ENCODE data around the gene SLC17A9. TPM values are rescaled to one million over a fixed set of nuclear protein-coding genes. Genes with fewer than 3 reads are reported as not detected.

SLC17A9 gene
- total RNA-seq, 1 donor from 2014 or later: 3.8 TPM

DNA sequence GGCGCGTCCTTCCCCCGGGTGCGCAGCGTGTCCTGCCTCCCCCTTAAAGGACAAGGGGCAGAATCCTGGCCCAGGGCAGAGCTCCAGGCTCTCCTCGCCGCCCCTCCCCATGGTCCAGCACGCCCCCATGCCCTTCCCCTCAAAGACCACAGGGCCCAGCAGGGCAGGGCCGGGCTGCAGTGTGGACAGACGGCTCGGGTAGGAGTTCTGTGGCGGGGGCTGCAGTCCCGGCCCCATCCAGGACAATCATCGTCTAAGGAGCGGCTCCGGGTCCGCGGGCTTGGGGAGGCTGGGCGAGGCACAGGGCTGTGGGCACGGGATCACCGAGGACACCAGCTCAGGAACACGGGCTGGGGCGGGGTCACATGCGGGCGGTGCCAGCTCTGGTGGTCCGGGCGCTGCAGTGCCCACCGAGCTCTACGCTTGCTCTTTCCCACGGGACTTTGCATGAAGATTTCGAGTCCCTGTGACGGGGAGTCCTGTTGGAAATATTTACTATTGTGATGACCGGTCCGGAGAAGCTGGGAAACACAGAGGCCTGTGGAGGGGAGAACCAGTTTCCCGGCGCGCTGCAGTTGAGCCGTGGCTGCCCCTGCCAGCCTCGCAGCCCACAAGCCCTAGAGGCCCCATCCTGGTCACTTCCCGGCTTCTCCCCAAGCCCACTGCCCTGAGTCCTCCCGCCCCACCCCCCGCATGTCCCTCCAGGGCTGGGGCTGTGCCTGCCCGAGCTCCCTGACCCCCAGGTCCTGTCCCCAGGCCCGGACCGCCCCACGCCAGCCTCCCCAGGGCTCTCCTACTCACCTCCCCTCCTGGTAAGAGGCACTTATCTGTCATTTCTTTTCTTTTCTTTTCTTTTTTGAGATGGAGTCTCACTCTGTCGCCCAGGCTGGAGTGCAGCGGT, 20.6 kb downstream of the SLC17A9 start:
- intact Hi-C loops (cut with DNase I): loop anchor here (2.0 kb wide), 1 partner anchor 36 kb away; no protein-coding TSS in a partner anchor

DNA sequence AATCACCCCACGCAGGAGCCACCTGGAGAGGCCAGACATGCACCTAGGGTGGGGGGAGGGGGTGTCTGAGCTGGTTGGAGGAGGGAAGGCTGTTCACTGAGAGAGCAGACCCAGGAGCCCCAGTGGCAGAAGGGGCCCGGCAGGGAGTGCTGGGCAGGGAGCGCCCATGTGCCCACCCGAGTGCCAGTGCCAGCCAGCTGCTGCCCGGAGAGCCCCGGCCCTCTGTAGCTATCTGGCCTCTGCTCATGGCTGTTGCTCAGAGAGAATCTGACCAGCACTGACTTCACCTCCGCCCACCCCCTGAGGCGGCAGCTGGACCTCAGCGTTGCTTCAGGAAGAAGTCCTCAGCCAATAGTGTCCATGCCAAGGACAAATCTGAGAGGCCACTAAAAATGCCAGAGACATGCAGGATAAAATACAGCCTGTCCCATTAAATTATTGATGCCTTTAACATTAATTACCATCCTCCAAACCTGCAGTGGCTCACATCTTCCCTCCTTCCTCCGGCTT, 22.8 kb downstream of the SLC17A9 start:
- ATAC-seq: no peak
- no peak for DNase-seq (ENCODE audit: low spot score)
- intact Hi-C loops (cut with DNase I): no loop called here

More for the DNA sequence above, 20.6 kb downstream of the SLC17A9 start:
- DNase-seq (ENCODE audit: low spot score): no peak
- peak; percentile 14 for ATAC-seq

GRCh38 chr20:62975812-62976508, 23.5 kb downstream of the SLC17A9 start:
- ATAC-seq (no peak), DNase-seq (ENCODE audit: low spot score) (no peak)
- intact Hi-C loops (cut with DNase I): no loop called here

DNA sequence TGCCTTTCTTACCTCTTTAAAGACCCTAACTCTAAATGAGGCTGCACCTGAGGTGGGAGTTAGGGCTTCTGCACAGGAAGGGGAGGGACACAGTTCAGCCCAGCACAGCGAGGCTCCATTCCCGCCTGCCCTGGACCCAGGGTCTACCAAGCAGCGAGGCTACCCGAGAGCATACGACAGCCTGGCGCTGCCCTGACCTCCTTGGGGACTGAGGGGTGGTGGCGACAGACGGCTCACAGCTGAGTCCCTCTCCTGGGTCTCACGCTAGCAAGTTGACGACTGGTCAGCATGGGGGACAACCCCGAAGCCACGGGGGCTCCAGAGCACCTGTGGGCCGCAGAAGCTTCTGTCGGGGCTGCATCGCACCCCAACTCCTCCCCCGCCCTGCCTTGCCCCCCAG, 24.4 kb downstream of the SLC17A9 start:
- ATAC-seq: no peak
- no peak for DNase-seq (ENCODE audit: low spot score)
- intact Hi-C loops (cut with DNase I): no loop called here

- no peak for ATAC-seq
- DNase-seq (ENCODE audit: low spot score): no peak
- intact Hi-C loops (cut with DNase I): no loop called here
These were observed 25.4 kb downstream of the SLC17A9 start for GRCh38 chr20:62977613-62978560.

DNA sequence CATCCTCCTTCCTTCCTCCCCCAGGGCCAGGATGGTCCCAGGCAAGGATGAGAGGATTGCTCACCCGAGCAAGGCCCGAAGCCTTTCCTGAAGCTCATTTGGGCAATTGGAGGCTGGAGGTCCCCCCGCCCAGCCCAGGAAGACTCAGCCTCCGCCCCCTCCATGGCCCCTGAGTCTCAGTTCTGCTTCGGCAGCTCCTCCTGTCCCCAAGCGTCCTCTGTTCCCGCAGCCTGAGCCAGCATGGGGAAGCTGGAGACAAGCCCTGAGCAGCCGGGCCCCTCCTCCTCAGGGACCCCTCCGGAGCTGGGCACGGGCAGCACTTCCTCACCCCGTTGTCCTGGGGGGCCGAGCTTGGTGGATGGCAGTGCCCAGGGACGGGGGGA, 26.0 kb downstream of the SLC17A9 start:
- ATAC-seq (no peak), DNase-seq (ENCODE audit: low spot score) (no peak)
- intact Hi-C loops (cut with DNase I): no loop called here

DNA sequence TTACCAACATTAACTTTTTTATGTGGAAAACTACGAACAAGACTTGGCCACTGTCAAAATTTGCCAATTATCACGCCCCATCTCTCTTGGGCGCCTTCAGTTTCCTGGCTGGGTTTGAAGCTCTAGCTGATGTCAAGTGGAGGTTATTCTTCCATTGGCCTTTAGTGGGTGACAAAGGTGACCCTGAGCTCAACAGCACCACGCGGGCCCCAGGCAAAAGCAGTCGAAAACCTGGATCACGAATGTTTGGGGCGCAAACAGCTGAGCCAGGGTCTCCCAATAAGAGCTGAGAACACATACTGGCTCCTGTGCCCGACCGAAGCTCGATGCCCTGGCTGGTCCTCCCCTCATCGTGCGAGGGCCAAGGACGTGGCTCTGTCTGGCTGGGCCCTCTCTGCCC, 26.8 kb downstream of the SLC17A9 start:
- no peak for ATAC-seq
- intact Hi-C loops (cut with DNase I): no loop called here
- no peak for DNase-seq (ENCODE audit: low spot score)

GRCh38 chr20:62979876-62980373, 27.4 kb downstream of the SLC17A9 start:
- DNase-seq (ENCODE audit: low spot score) (no peak), ATAC-seq (no peak)
- intact Hi-C loops (cut with DNase I): no loop called here

GRCh38 chr20:62980380-62980960, 28.0 kb downstream of the SLC17A9 start:
- intact Hi-C loops (cut with DNase I): no loop called here
- no peak for DNase-seq (ENCODE audit: low spot score)
- ATAC-seq: no peak

GRCh38 chr20:62980970-62981369, 28.5 kb downstream of the SLC17A9 start:
- DNase-seq (ENCODE audit: low spot score) (no peak), ATAC-seq (no peak)
- intact Hi-C loops (cut with DNase I): no loop called here

- ATAC-seq (no peak), DNase-seq (ENCODE audit: low spot score) (no peak)
- intact Hi-C loops (cut with DNase I): loop anchor here (1.0 kb wide), 1 partner anchor 40 kb away; no protein-coding TSS in a partner anchor
These were observed 29.9 kb downstream of the SLC17A9 start for GRCh38 chr20:62982124-62983075.

DNA sequence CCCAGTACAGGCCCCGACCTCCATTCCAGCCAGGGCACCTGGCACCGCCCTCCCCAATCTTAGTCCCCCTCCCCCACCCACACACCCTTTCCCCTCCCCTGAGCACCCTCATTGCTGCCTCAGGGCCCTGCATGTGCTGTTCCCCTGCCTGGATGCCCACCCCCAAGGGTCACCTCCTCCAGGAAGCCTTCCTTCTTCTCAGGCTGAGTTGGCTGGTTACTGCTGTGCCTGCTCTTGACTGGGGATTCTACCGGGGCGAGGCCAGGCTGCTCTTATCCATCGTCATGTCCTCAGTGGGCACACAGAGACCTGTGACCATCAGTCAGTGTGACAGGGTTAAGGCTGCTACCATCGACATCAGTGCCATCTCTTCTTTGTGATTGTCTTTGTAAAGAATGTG, 30.7 kb downstream of the SLC17A9 start:
- intact Hi-C loops (cut with DNase I): loop anchor here (1.0 kb wide), 1 partner anchor 41 kb away; no protein-coding TSS in a partner anchor
- DNase-seq (ENCODE audit: low spot score) (no peak), ATAC-seq (no peak)

DNA sequence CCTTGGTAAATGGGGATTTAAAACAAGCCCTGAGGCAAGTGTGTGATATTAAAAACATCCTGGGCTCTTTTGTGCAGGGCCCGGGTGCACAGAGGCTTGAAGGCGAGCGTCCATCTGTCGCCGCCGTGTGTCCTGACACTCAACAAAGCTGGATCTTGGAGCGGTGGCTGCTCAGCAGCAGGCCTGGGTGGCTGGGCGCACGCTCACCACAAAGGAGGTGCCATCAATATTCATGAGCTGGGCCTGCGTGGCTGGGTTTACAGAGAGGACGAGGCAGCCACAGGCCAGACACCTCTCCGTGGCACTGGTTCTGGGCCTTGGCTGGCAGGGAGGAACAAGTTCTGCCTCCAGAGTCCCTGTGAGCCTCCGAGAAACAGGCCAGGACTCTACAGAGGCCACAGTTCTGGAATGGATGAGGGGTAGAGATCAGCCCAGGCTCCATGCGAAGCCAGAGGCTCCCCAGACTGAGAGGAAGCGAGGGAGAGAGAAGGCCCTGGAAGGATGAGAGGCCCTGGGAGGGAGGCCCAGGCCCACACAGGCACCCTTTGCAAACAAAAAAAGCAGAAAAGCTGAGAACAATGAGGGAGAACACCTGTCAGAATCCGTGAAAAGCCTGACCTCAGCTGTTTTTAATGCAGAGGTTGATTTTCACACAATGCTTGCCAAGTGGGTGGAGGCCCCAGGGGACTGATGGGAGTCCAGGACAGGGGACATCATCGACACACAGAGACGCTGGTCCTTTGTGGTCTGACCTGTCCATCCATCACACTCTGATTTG, 32.3 kb downstream of the SLC17A9 start:
- ATAC-seq (no peak), DNase-seq (ENCODE audit: low spot score) (no peak)
- intact Hi-C loops (cut with DNase I): no loop called here

DNA sequence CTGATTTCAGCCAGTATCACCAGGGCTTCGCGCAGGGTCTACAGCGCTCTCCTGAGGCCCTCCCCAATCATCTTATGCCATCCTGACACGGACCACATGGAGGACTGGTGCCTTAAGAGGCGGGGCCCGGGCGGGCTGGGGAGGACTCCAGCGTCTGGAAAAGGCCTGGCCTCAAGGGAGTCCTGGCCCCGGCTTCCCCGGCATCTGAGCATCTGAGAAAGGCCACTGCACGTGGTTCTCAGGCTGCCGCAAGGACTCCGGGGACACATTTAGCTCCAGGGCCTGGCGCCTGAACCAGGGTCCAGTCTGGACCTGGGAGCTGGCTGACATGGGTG, 32.9 kb downstream of the SLC17A9 start:
- intact Hi-C loops (cut with DNase I): no loop called here
- ATAC-seq: no peak
- no peak for DNase-seq (ENCODE audit: low spot score)

GRCh38 chr20:62986257-62986800, 33.8 kb downstream of the SLC17A9 start:
- intact Hi-C loops (cut with DNase I): no loop called here
- DNase-seq (ENCODE audit: low spot score) (no peak), ATAC-seq (no peak)

- DNase-seq (ENCODE audit: low spot score) (no peak), ATAC-seq (no peak)
- intact Hi-C loops (cut with DNase I): no loop called here
These were observed 34.6 kb downstream of the SLC17A9 start for GRCh38 chr20:62987114-62987513.

Data from sciatic nerve (tissue), 2 donors.